LNCaP clone FGC (cell line): ENCODE results near the gene PSD4.
A peak's percentile ranks its signal among the peaks of the same experiment; 100 is the strongest.

Experiments
- DNase-seq: peaks from one replicate; pipeline ENCODE4 v3.0.0-alpha.2; 2011; ENCODE audit warnings: low read depth
- H3K4me3 ChIP-seq: 2 replicates; pipeline ENCODE4 v1.5.1; 2011; ENCODE audit warnings: mild to moderate bottlenecking, low read depth, low read length, control low read depth
- CTCF ChIP-seq: IDR thresholded peaks from 2 replicates; pipeline ENCODE4 v1.5.1; 2012; ENCODE audit warnings: mild to moderate bottlenecking; ENCODE audit not compliant: control insufficient read depth, insufficient read depth; ENCODE audit errors: extremely low read depth

The PSD4 gene

GRCh38 chr2:113136828-113137775 lies 36.7 kb upstream of the PSD4 start:
- H3K4me3 ChIP-seq: no peak overlapping the region
- no peak for DNase-seq
- TF ChIP-seq CTCF: peak; percentile 58

- H3K4me3 ChIP-seq: no peak overlapping the region
- TF ChIP-seq CTCF: no peak
- no peak for DNase-seq
Observed at GRCh38 chr2:113137827-113138226, 35.9 kb upstream of the PSD4 start.

- TF ChIP-seq CTCF: peak; percentile 58
- H3K4me3 ChIP-seq: no peak overlapping the region
- DNase-seq: no peak
Observed at GRCh38 chr2:113138428-113139322, 35.1 kb upstream of the PSD4 start.

- no peak overlapping the region for H3K4me3 ChIP-seq
- no peak for DNase-seq
- no peak for TF ChIP-seq CTCF
Observed at GRCh38 chr2:113141451-113141850, 32.3 kb upstream of the PSD4 start.

DNA sequence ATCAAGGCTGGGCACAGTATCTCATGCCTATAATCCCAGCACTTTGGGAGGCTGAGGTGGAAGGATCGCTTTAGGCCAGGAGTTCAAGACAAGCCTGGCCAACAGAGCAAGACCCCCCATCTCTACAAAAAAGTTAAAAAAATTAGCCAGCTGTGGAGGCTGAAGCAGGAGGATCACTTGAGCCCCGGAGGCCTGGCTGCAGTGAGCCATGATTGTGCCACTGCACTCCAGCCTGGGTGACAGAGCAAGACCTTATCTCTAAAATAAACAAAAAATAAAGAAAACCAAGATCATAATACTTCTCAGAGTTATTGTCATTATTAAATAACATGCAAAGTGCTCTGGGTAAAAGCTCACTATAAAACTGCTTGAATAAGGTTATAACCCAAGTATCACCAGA lies 31.5 kb upstream of the PSD4 start:
- H3K4me3 ChIP-seq: no peak overlapping the region
- no peak for DNase-seq
- no peak for TF ChIP-seq CTCF

GRCh38 chr2:113144259-113144658 lies 29.5 kb upstream of the PSD4 start:
- no peak for DNase-seq
- H3K4me3 ChIP-seq: no peak overlapping the region
- no peak for TF ChIP-seq CTCF
